K562 (cell line): ENCODE results near the gene UBE2H. TPM values are rescaled to one million over a fixed set of nuclear protein-coding genes. Genes with fewer than 3 reads are reported as not detected.

Experiments
- CBX8 ChIP-seq: fragments of 200-600 bp; sonication (generic); IDR thresholded peaks from 2 replicates; pipeline ENCODE4 v1.6.1; 2012; ENCODE audit warnings: borderline replicate concordance, mixed run types, low read depth, mild to moderate bottlenecking, moderate library complexity, mixed read lengths, low read length, control low read depth, inconsistent platforms; ENCODE audit not compliant: poor library complexity, severe bottlenecking; ENCODE audit errors: extremely low read depth
- CCAR2 ChIP-seq: fragments of 200-400 bp; formaldehyde crosslinking; IDR thresholded peaks from 2 replicates; pipeline ENCODE4 v1.6.1; 2017; ENCODE audit warnings: mild to moderate bottlenecking, low read depth, low read length
- CHD4 ChIP-seq: fragments of 200-600 bp; sonication (generic); IDR thresholded peaks from 3 replicates; pipeline ENCODE4 v1.6.1; 2012; ENCODE audit warnings: low read depth, mild to moderate bottlenecking, mixed read lengths, low read length, inconsistent platforms; ENCODE audit not compliant: insufficient read depth, insufficient replicate concordance, poor library complexity, severe bottlenecking
- EHMT2 ChIP-seq: fragments of 450-650 bp; IDR thresholded peaks from 2 replicates; pipeline ENCODE4 v1.6.1; 2018; ENCODE audit warnings: antibody characterized with exemption
- ETV1 ChIP-seq: fragments of 450-650 bp; conservative IDR thresholded peaks from 2 replicates; pipeline ENCODE4 v1.6.1; 2016; ENCODE audit warnings: missing genetic modification characterization, control low read depth, low read depth, missing compliant biosample characterization
- GATAD2B ChIP-seq: fragments of 450-650 bp; IDR thresholded peaks from 2 replicates; pipeline ENCODE4 v1.6.1; 2017; ENCODE audit warnings: mild to moderate bottlenecking, borderline replicate concordance
- GTF2E2 ChIP-seq: fragments of 200-800 bp; sonication (Bioruptor generic); IDR thresholded peaks from 2 replicates; pipeline ENCODE4 v1.6.1; 2016; ENCODE audit warnings: missing genetic modification characterization, missing compliant biosample characterization
- HDGF ChIP-seq: fragments of 450-650 bp; IDR thresholded peaks from 2 replicates; pipeline ENCODE4 v1.6.1; 2016
- JUN ChIP-seq, 2 experiments: sonication (generic) in 1 of 2; formaldehyde crosslinking in 1 of 2; IDR thresholded peaks; 2 replicates each; pipeline versions ENCODE4 v1.6.1 to v1.8.0; 2012 to 2022; ENCODE audit warnings: borderline replicate concordance in 2 of 2, mild to moderate bottlenecking in 2 of 2, improper control_type of control experiment in 1 of 2, low read depth in 1 of 2, low read length in 1 of 2, missing genetic modification reagents in 1 of 2
- PRPF4 ChIP-seq: fragments of 200-400 bp; formaldehyde crosslinking; IDR thresholded peaks from one replicate; pipeline ENCODE4 v1.6.1; 2017; ENCODE audit warnings: low read length, low read depth, mild to moderate bottlenecking; ENCODE audit not compliant: insufficient read depth, poor library complexity, severe bottlenecking
- RBBP5 ChIP-seq: fragments of 200-600 bp; sonication (generic); IDR thresholded peaks from 2 replicates; pipeline ENCODE4 v1.6.1; 2012; ENCODE audit warnings: borderline replicate concordance, mild to moderate bottlenecking, low read length, control low read depth, inconsistent platforms; ENCODE audit not compliant: insufficient read depth, poor library complexity, severe bottlenecking
- SIRT6 ChIP-seq: IDR thresholded peaks from one replicate; pipeline ENCODE4 v1.6.1; 2012; ENCODE audit warnings: low read depth, mild to moderate bottlenecking, control low read depth, inconsistent platforms, low read length, moderate library complexity
- ZKSCAN1 ChIP-seq: fragments of 150-350 bp; IDR thresholded peaks from 2 replicates; pipeline ENCODE4 v1.6.1; 2016; ENCODE audit warnings: low read depth, low read length
- ZNF217 ChIP-seq: sonication (generic); formaldehyde crosslinking; IDR thresholded peaks from 2 replicates; pipeline ENCODE4 v1.8.0; 2022; ENCODE audit warnings: mild to moderate bottlenecking, missing genetic modification reagents
- ZNF274 ChIP-seq: IDR thresholded peaks from 2 replicates; pipeline ENCODE4 v1.6.1; 2011; ENCODE audit warnings: low read depth, mild to moderate bottlenecking, low read length, moderate library complexity, borderline replicate concordance
- ZNF3 ChIP-seq: fragments of 250-450 bp; sonication (Bioruptor Pico); IDR thresholded peaks from 2 replicates; pipeline ENCODE4 v1.5.0; 2021; ENCODE audit warnings: mild to moderate bottlenecking, moderate library complexity
- ZNF316 ChIP-seq: fragments of 450-650 bp; IDR thresholded peaks from 2 replicates; pipeline ENCODE4 v1.6.1; 2016
- ZSCAN29 ChIP-seq: fragments of 450-650 bp; IDR thresholded peaks from 2 replicates; pipeline ENCODE4 v1.6.1; 2017
- polyA plus RNA-seq, 8 experiments: library from polyadenylated mRNA; depleted of rRNA in 4 of 8; stranded (reverse) in 5 of 8; unstranded in 3 of 8; fragments of >200 nt; fragmentation: Nextera tagmentation in 2 of 8; fragmentation: Illumina TruSeq in 1 of 8; extraction: Ambion mirVana in 2 of 8; extraction: Trizol in 1 of 8; gene quantifications; 2 replicates each; pipeline versions ENCODE4 v1.2.1 to v1.2.3, GENCODE V29; 2011 to 2014; ENCODE audit warnings: inconsistent platforms in 1 of 8, missing spikeins in 1 of 8
- total RNA-seq, 7 experiments: library from RNA; depleted of rRNA in 6 of 7; stranded (reverse); fragments of >200 nt in 6 of 7; fragmentation: Illumina TruSeq in 2 of 7; extraction: Trizol in 2 of 7; gene quantifications; 2 replicates each; pipeline versions ENCODE4 v1.2.1 to v1.2.3, GENCODE V29; 2011 to 2021; ENCODE audit warnings: low replicate concordance in 1 of 7
- TF ChIP-seq, protein P1 (sequence below): fragments of 450-650 bp; formaldehyde crosslinking; IDR thresholded peaks from 2 replicates; pipeline ENCODE4 v1.4.0; 2022; ENCODE audit warnings: missing genetic modification characterization
- TF ChIP-seq, protein P2 (sequence below): fragments of 450-650 bp; formaldehyde crosslinking; conservative IDR thresholded peaks from 2 replicates; pipeline ENCODE4 v1.4.0; 2022; ENCODE audit warnings: mild to moderate bottlenecking, missing genetic modification characterization
- TF ChIP-seq, protein P3 (sequence below), 2 experiments: fragments of 450-650 bp in 1 of 2; sonication (generic) in 1 of 2; formaldehyde crosslinking in 1 of 2; IDR thresholded peaks in 1 of 2; conservative IDR thresholded peaks in 1 of 2; 2 replicates each; pipeline versions ENCODE4 v1.6.1 to v1.8.1; 2016 to 2023; ENCODE audit warnings: mild to moderate bottlenecking in 2 of 2, moderate library complexity in 2 of 2, inconsistent platforms in 1 of 2, missing genetic modification reagents in 1 of 2
- TF ChIP-seq, protein P4 (sequence below): IDR thresholded peaks from 2 replicates; pipeline ENCODE4 v1.6.1; 2011; ENCODE audit warnings: borderline replicate concordance, low read depth, mild to moderate bottlenecking, moderate library complexity, low read length; ENCODE audit not compliant: insufficient read depth, poor library complexity, severe bottlenecking

The UBE2H gene
- total and polyA plus RNA-seq, 9 of the 15 experiments (the other 6 are each of a cell fraction or from before 2014, with no cell fraction given), result 6.3 to 33.0 (median 13.3) TPM

DNA sequence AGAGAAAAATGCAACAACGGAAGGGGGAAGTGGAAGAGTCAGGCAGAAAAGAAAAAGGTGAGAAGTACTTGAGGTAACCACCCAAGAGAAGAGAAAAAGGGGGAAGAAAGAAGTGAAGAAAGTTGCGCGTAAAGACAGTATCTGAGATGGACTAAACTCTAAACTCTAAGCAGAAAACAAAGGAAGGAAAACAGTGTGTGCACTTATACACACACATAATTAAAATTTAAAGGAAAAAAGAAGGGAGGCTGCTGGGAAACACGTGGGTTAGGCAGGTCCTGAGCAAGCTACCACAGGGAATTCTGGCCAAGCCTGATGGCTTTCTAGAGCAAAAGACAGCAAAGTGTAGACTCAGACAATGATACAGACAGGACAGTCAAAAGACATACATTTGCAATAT lies 78.0 kb downstream of the UBE2H start (continued):
- TF ChIP-seq, protein P1, sequence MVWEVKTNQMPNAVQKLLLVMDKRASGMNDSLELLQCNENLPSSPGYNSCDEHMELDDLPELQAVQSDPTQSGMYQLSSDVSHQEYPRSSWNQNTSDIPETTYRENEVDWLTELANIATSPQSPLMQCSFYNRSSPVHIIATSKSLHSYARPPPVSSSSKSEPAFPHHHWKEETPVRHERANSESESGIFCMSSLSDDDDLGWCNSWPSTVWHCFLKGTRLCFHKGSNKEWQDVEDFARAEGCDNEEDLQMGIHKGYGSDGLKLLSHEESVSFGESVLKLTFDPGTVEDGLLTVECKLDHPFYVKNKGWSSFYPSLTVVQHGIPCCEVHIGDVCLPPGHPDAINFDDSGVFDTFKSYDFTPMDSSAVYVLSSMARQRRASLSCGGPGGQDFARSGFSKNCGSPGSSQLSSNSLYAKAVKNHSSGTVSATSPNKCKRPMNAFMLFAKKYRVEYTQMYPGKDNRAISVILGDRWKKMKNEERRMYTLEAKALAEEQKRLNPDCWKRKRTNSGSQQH (CRISPR knock-in tag), result peak; percentile 50; the same call in 1 of the 2 replicates
- TF ChIP-seq ZNF3 (no peak), ETV1 (no peak), ZSCAN29 (no peak), HDGF (peak; percentile 64; the same call in 1 of the 2 replicates), RBBP5 (no peak), GATAD2B (no peak), ZKSCAN1 (no peak), PRPF4 (no peak), EHMT2 (peak; percentile 61; the same call in 1 of the 2 replicates), ZNF274 (no peak), CHD4 (no peak), ZNF316 (no peak), SIRT6 (no peak), JUN (IDR thresholded peaks at IDR 0.05; ENCODE audit: borderline replicate concordance, low read depth, low read length) (no peak), JUN (CRISPR knock-in tag; IDR thresholded peaks at IDR 0.05; ENCODE audit: borderline replicate concordance) (no peak), ZNF217 (CRISPR knock-in tag) (no peak), CBX8 (no peak), GTF2E2 (no peak), CCAR2 (no peak)
- TF ChIP-seq, protein P2, sequence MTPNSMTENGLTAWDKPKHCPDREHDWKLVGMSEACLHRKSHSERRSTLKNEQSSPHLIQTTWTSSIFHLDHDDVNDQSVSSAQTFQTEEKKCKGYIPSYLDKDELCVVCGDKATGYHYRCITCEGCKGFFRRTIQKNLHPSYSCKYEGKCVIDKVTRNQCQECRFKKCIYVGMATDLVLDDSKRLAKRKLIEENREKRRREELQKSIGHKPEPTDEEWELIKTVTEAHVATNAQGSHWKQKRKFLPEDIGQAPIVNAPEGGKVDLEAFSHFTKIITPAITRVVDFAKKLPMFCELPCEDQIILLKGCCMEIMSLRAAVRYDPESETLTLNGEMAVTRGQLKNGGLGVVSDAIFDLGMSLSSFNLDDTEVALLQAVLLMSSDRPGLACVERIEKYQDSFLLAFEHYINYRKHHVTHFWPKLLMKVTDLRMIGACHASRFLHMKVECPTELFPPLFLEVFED, result peak; percentile 66; the same call in 1 of the 2 replicates
- TF ChIP-seq, protein P3, sequence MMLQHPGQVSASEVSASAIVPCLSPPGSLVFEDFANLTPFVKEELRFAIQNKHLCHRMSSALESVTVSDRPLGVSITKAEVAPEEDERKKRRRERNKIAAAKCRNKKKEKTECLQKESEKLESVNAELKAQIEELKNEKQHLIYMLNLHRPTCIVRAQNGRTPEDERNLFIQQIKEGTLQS (IDR thresholded peaks at IDR 0.05), result no peak
- TF ChIP-seq, protein P3 (CRISPR knock-in tag; conservative IDR thresholded peaks at IDR 0.05), result no peak
- TF ChIP-seq, protein P4, sequence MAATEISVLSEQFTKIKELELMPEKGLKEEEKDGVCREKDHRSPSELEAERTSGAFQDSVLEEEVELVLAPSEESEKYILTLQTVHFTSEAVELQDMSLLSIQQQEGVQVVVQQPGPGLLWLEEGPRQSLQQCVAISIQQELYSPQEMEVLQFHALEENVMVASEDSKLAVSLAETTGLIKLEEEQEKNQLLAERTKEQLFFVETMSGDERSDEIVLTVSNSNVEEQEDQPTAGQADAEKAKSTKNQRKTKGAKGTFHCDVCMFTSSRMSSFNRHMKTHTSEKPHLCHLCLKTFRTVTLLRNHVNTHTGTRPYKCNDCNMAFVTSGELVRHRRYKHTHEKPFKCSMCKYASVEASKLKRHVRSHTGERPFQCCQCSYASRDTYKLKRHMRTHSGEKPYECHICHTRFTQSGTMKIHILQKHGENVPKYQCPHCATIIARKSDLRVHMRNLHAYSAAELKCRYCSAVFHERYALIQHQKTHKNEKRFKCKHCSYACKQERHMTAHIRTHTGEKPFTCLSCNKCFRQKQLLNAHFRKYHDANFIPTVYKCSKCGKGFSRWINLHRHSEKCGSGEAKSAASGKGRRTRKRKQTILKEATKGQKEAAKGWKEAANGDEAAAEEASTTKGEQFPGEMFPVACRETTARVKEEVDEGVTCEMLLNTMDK, result no peak
